HCT116 (cell line): Measurements from ENCODE around the gene INHBA. TPM values are rescaled to one million over a fixed set of nuclear protein-coding genes. Genes with fewer than 3 reads are reported as not detected.

Experiments used
- ATAC-seq: fragments of 200-7000 bp; cut with Tn5 transposase; 2 replicates; pipeline ENCODE4 v1.9.1; 2020; ENCODE audit warnings: mild to moderate bottlenecking, moderate library complexity
- BruUV-seq: library from RNA; stranded (reverse); fragments of 400-500 nt; replicated peaks from 2 replicates; lab custom pipeline; 2021; lab: Mats Ljungman, UMichigan
- CTCF ChIA-PET: fragments of 300-600 bp; sonication (Branson Sonifier 250); formaldehyde crosslinking; loops from one replicate; lab custom pipeline; 2021; ENCODE audit warnings: antibody characterized with exemption; lab: Charles Lee
- POLR2A ChIA-PET: fragments of 300-600, 350-600 bp; sonication (Branson Sonifier 250); formaldehyde crosslinking; loops from one replicate; lab custom pipeline; 2021; ENCODE audit warnings: antibody characterized with exemption; lab: Charles Lee
- RAD21 ChIA-PET, 2 experiments: fragments of 300-600 bp; sonication (Branson Sonifier 250); formaldehyde crosslinking; loops; one replicate each; lab custom pipeline; 2023; ENCODE audit warnings: low total read pairs in 2 of 2; ENCODE audit not compliant: uncharacterized antibody in 2 of 2, unreplicated experiment in 2 of 2, low non-redundant PET in 1 of 2; lab: Charles Lee
- DNase-seq: peaks from one replicate; pipeline ENCODE4 v3.0.0-alpha.2; 2010; ENCODE audit warnings: low read depth, low spot score
- H2AFZ ChIP-seq: fragments of 200-600 bp; shearing (Covaris generic), sonication (generic); 2 replicates; pipeline ENCODE4 v1.6.1; 2017; ENCODE audit warnings: low read depth, mixed run types, mixed read lengths, antibody characterized with exemption, low read length; ENCODE audit not compliant: poor library complexity, severe bottlenecking
- H3K27ac ChIP-seq: 2 replicates; pipeline ENCODE4 v1.5.1; 2012; ENCODE audit warnings: low read depth, low read length
- H3K27me3 ChIP-seq: fragments of 200-600 bp; sonication (generic); 2 replicates; pipeline ENCODE4 v1.6.1; 2016; ENCODE audit warnings: mixed run types, low read length, mixed read lengths; ENCODE audit not compliant: insufficient read depth
- H3K36me3 ChIP-seq, 2 experiments: fragments of 200-500 bp in 1 of 2; fragments of 200-600 bp in 1 of 2; sonication (Bioruptor generic) in 1 of 2; sonication (generic) in 1 of 2; 2 replicates each; pipeline versions ENCODE4 v1.5.1 to v1.6.1; 2014 to 2016; ENCODE audit warnings: low read length in 2 of 2, inconsistent platforms in 1 of 2, mixed read lengths in 1 of 2, mixed run types in 1 of 2; ENCODE audit not compliant: insufficient read depth in 2 of 2, control insufficient read depth in 1 of 2
- H3K4me1 ChIP-seq, 2 experiments: fragments of 200-600 bp in 1 of 2; sonication (generic) in 1 of 2; 2 replicates each; pipeline versions ENCODE4 v1.5.1 to v1.6.1; 2012 to 2017; ENCODE audit warnings: low read length in 2 of 2, inconsistent platforms in 1 of 2, mild to moderate bottlenecking in 1 of 2, mixed read lengths in 1 of 2, mixed run types in 1 of 2, moderate library complexity in 1 of 2; ENCODE audit not compliant: insufficient read depth in 2 of 2, control insufficient read depth in 1 of 2
- H3K4me2 ChIP-seq: fragments of 200-600 bp; sonication (generic); 2 replicates; pipeline ENCODE4 v1.6.1; 2017; ENCODE audit warnings: mixed run types, low read length, mixed read lengths
- H3K4me3 ChIP-seq, 2 experiments: fragments of 200-600 bp in 1 of 2; sonication (generic) in 1 of 2; replicated peaks in 1 of 2; 2 replicates each; pipeline ENCODE4 v1.5.1; 2011 to 2016; ENCODE audit warnings: low read length in 2 of 2, control low read depth in 1 of 2, low read depth in 1 of 2, mild to moderate bottlenecking in 1 of 2, mixed read lengths in 1 of 2, mixed run types in 1 of 2
- H3K79me2 ChIP-seq: fragments of 200-600 bp; sonication (generic); 2 replicates; pipeline ENCODE4 v1.6.1; 2017; ENCODE audit warnings: mild to moderate bottlenecking, mixed run types, low read length, moderate library complexity, mixed read lengths; ENCODE audit not compliant: insufficient read depth
- H3K9ac ChIP-seq: fragments of 200-600 bp; sonication (generic); 2 replicates; pipeline ENCODE4 v1.6.1; 2016; ENCODE audit warnings: low read length, mixed read lengths
- H3K9me2 ChIP-seq: fragments of 200-600 bp; sonication (generic), shearing (Covaris generic); 2 replicates; pipeline ENCODE4 v1.6.1; 2017; ENCODE audit warnings: mixed run types, mild to moderate bottlenecking, moderate library complexity; ENCODE audit not compliant: insufficient read depth
- H3K9me3 ChIP-seq, 2 experiments: fragments of 200-500 bp in 1 of 2; fragments of 200-600 bp in 1 of 2; sonication (Bioruptor generic) in 1 of 2; sonication (generic) in 1 of 2; 2 replicates each; pipeline ENCODE4 v1.6.1; 2014 to 2017; ENCODE audit warnings: low read length in 2 of 2, mixed read lengths in 2 of 2, inconsistent platforms in 1 of 2, low read depth in 1 of 2, mild to moderate bottlenecking in 1 of 2, mixed run types in 1 of 2, moderate library complexity in 1 of 2; ENCODE audit not compliant: control insufficient read depth in 1 of 2, insufficient read depth in 1 of 2
- H4K20me1 ChIP-seq: fragments of 200-600 bp; sonication (generic), shearing (Covaris generic); 2 replicates; pipeline ENCODE4 v1.6.1; 2017; ENCODE audit warnings: mixed run types, mild to moderate bottlenecking, moderate library complexity; ENCODE audit not compliant: insufficient read depth
- CEBPB ChIP-seq: IDR thresholded peaks from 2 replicates; pipeline ENCODE4 v1.6.1; 2012; ENCODE audit warnings: low read depth
- ELF1 ChIP-seq: IDR thresholded peaks from 2 replicates; pipeline ENCODE4 v1.6.1; 2012; ENCODE audit warnings: low read depth, borderline replicate concordance
- EZH2 ChIP-seq: fragments of 200-600 bp; sonication (generic); IDR thresholded peaks from 2 replicates; pipeline ENCODE4 v1.6.1; 2017; ENCODE audit warnings: antibody characterized with exemption, mixed run types
- EZH2phosphoT487 ChIP-seq: fragments of 200-600 bp; IDR thresholded peaks from 2 replicates; pipeline ENCODE4 v1.6.1; 2018; ENCODE audit warnings: antibody characterized with exemption, borderline replicate concordance
- FOSL1 ChIP-seq: IDR thresholded peaks from 2 replicates; pipeline ENCODE4 v1.6.1; 2012; ENCODE audit warnings: low read depth
- JUND ChIP-seq: IDR thresholded peaks from 2 replicates; pipeline ENCODE4 v1.6.1; 2012
- POLR2A ChIP-seq: IDR thresholded peaks from 2 replicates; pipeline ENCODE4 v1.7.0; 2011; ENCODE audit warnings: borderline replicate concordance; ENCODE audit not compliant: insufficient read depth, insufficient read length; ENCODE audit errors: extremely low read depth
- POLR2AphosphoS5 ChIP-seq: IDR thresholded peaks from 2 replicates; pipeline ENCODE4 v1.6.1; 2011; ENCODE audit warnings: mild to moderate bottlenecking, low read depth, low read length, moderate library complexity
- SP1 ChIP-seq: IDR thresholded peaks from 2 replicates; pipeline ENCODE4 v1.6.1; 2012; ENCODE audit warnings: low read depth
- YY1 ChIP-seq: IDR thresholded peaks from 2 replicates; pipeline ENCODE4 v1.6.1; 2011; ENCODE audit warnings: low read length, low read depth, moderate library complexity, mild to moderate bottlenecking; ENCODE audit not compliant: insufficient replicate concordance; ENCODE audit errors: extremely low read depth
- ZNF274 ChIP-seq: fragments of 200-500 bp; sonication (Bioruptor generic); IDR thresholded peaks from 2 replicates; pipeline ENCODE4 v1.6.1; 2014; ENCODE audit warnings: mild to moderate bottlenecking, low read depth, low read length, inconsistent platforms
- intact Hi-C: fragments of 100-400 bp; cut with micrococcal nuclease; formaldehyde crosslinking; loops from 2 replicates; pipeline ENCODE4 v1.10.0; 2022
- total RNA-seq: library from RNA; stranded (reverse); gene quantifications from one replicate; pipeline ENCODE4 v1.2.1, GENCODE V29; 2021; ENCODE audit not compliant: unreplicated experiment
- TF ChIP-seq, protein P1 (sequence below): IDR thresholded peaks from 2 replicates; pipeline ENCODE4 v1.6.1; 2011; ENCODE audit warnings: mild to moderate bottlenecking, low read length, moderate library complexity; ENCODE audit not compliant: insufficient replicate concordance; ENCODE audit errors: extremely low read depth
- TF ChIP-seq, protein P2 (sequence below), 3 experiments: fragments of 200-600 bp in 1 of 3; sonication (generic) in 1 of 3; IDR thresholded peaks in 2 of 3; conservative IDR thresholded peaks in 1 of 3; 2 replicates each; pipeline ENCODE4 v1.5.1; 2012 to 2017; ENCODE audit warnings: low read depth in 2 of 3, low read length in 2 of 3, antibody characterized with exemption in 1 of 3, borderline replicate concordance in 1 of 3, control low read depth in 1 of 3, mild to moderate bottlenecking in 1 of 3, mixed read lengths in 1 of 3, mixed run types in 1 of 3, moderate library complexity in 1 of 3; ENCODE audit not compliant: insufficient read depth in 1 of 3

Gene INHBA
- total RNA-seq, 1 experiment from 2014 or later = 0.10 TPM

DNA sequence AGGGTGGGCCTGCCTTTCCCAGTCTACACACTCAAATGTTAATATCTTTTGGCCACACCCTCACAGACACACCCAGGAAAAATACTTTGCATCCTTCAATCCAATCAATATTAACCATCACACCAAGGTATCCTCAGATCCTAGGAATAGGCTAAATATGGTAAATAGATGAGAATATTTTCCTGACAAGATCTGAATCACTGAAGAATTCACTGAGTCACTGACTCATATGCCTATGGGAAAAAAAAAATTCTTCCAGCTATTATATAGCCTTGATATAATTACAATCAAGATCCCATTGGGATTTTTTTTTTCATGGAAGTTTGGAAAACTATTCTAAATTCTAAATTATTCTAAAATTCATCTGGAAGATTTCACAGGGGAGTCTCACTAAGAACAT lies 65.8 kb downstream of the INHBA start:
- H3K4me1 ChIP-seq = no peaks in the 10 kb centered on the region
- ChIA-PET CTCF (no interaction called here), POLR2A (no interaction called here), RAD21 (no interaction called here)
- no peak overlapping the region for H3K4me2 ChIP-seq
- TF ChIP-seq JUND = no peak
- no peak for TF ChIP-seq CEBPB
- no peak for TF ChIP-seq ELF1
- no peak for TF ChIP-seq POLR2AphosphoS5
- TF ChIP-seq, protein P1, sequence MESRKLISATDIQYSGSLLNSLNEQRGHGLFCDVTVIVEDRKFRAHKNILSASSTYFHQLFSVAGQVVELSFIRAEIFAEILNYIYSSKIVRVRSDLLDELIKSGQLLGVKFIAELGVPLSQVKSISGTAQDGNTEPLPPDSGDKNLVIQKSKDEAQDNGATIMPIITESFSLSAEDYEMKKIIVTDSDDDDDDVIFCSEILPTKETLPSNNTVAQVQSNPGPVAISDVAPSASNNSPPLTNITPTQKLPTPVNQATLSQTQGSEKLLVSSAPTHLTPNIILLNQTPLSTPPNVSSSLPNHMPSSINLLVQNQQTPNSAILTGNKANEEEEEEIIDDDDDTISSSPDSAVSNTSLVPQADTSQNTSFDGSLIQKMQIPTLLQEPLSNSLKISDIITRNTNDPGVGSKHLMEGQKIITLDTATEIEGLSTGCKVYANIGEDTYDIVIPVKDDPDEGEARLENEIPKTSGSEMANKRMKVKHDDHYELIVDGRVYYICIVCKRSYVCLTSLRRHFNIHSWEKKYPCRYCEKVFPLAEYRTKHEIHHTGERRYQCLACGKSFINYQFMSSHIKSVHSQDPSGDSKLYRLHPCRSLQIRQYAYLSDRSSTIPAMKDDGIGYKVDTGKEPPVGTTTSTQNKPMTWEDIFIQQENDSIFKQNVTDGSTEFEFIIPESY = no peak
- TF ChIP-seq POLR2A = no peak
- no peak for TF ChIP-seq ZNF274
- no peak for TF ChIP-seq EZH2phosphoT487
- TF ChIP-seq YY1 = no peak
- TF ChIP-seq SP1 = no peak
- TF ChIP-seq, protein P2, sequence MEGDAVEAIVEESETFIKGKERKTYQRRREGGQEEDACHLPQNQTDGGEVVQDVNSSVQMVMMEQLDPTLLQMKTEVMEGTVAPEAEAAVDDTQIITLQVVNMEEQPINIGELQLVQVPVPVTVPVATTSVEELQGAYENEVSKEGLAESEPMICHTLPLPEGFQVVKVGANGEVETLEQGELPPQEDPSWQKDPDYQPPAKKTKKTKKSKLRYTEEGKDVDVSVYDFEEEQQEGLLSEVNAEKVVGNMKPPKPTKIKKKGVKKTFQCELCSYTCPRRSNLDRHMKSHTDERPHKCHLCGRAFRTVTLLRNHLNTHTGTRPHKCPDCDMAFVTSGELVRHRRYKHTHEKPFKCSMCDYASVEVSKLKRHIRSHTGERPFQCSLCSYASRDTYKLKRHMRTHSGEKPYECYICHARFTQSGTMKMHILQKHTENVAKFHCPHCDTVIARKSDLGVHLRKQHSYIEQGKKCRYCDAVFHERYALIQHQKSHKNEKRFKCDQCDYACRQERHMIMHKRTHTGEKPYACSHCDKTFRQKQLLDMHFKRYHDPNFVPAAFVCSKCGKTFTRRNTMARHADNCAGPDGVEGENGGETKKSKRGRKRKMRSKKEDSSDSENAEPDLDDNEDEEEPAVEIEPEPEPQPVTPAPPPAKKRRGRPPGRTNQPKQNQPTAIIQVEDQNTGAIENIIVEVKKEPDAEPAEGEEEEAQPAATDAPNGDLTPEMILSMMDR (IDR thresholded peaks at IDR 0.05 in 2 of 3, conservative IDR thresholded peaks at IDR 0.05 in 1 of 3; ENCODE audit: borderline replicate concordance in 1 of 3, insufficient read depth in 1 of 3, low read depth in 2 of 3, low read length in 2 of 3) = no peak
- TF ChIP-seq FOSL1 = no peak
- no peak for TF ChIP-seq EZH2
- DNase-seq = no peak
- H3K27ac ChIP-seq = no peak overlapping the region
- H3K9me3 ChIP-seq = no peaks in the 10 kb centered on the region
- H3K9ac ChIP-seq = no peak overlapping the region
- no peak overlapping the region for H2AFZ ChIP-seq
- intact Hi-C loops = no loop called here
- ATAC-seq = no peak
- H4K20me1 ChIP-seq = no peaks in the 10 kb centered on the region
- H3K27me3 ChIP-seq = no peaks in the 10 kb centered on the region
- H3K36me3 ChIP-seq = no peaks in the 10 kb centered on the region
- BruUV-seq = no TSS peak
- no peak overlapping the region for H3K4me3 ChIP-seq
- no peaks in the 10 kb centered on the region for H3K9me2 ChIP-seq
- H3K79me2 ChIP-seq = no peaks in the 10 kb centered on the region
